CD4-positive, CD25-positive, alpha-beta regulatory T cell (primary cell): ENCODE measurements around the gene HTRA3. TPM values are rescaled to one million over a fixed set of nuclear protein-coding genes. Genes with fewer than 3 reads are reported as not detected.

Source experiments
- ATAC-seq, 2 donors: fragments of 150-1000 bp; cut with Tn5 transposase; one replicate each; pipeline ENCODE4 v1.10.0; 2021; ENCODE audit warnings: low read depth in 2 of 2, moderate number of reproducible peaks in 2 of 2, moderate library complexity in 1 of 2
- DNase-seq, 3 donors: peaks; one replicate each; pipeline versions ENCODE4 v3.0.0 to v3.0.0-alpha.2; 2012 to 2022; ENCODE audit warnings: mixed read lengths in 1 of 3
- H3K27ac ChIP-seq: one replicate; pipeline ENCODE4 v1.7.0; 2013; ENCODE audit warnings: mild to moderate bottlenecking, low read length; ENCODE audit not compliant: insufficient read depth, poor library complexity, severe bottlenecking
- H3K27me3 ChIP-seq: one replicate; pipeline ENCODE4 v1.7.0; 2013; ENCODE audit warnings: low read length; ENCODE audit not compliant: control insufficient read depth, insufficient read depth
- H3K36me3 ChIP-seq: one replicate; pipeline ENCODE4 v1.7.0; 2013; ENCODE audit warnings: mild to moderate bottlenecking, low read length, moderate library complexity; ENCODE audit not compliant: control insufficient read depth, insufficient read depth
- H3K4me1 ChIP-seq: 2 replicates; pipeline ENCODE4 v1.7.0; 2013; ENCODE audit warnings: mild to moderate bottlenecking, low read length; ENCODE audit not compliant: insufficient read depth, control insufficient read depth, poor library complexity, severe bottlenecking
- H3K4me3 ChIP-seq: one replicate; pipeline ENCODE4 v1.7.0; 2013; ENCODE audit warnings: low read depth, mild to moderate bottlenecking, low read length, moderate library complexity
- H3K9me3 ChIP-seq, 2 experiments: 1 replicate in 1 of 2; 2 replicates in 1 of 2; pipeline ENCODE4 v1.7.0; 2013; ENCODE audit warnings: low read length in 2 of 2, mild to moderate bottlenecking in 1 of 2, moderate library complexity in 1 of 2; ENCODE audit not compliant: control insufficient read depth in 2 of 2
- H3K27ac Mint-ChIP-seq, 3 donors: one replicate each; pipeline ENCODE4 v1.8.0; 2020 to 2022; ENCODE audit warnings: mild to moderate bottlenecking in 3 of 3, mixed read lengths in 3 of 3, moderate library complexity in 2 of 3
- H3K27me3 Mint-ChIP-seq: one replicate; pipeline ENCODE4 v1.8.0; 2022; ENCODE audit warnings: mild to moderate bottlenecking, mixed read lengths
- H3K36me3 Mint-ChIP-seq: one replicate; pipeline ENCODE4 v1.8.0; 2020; ENCODE audit warnings: mixed read lengths
- H3K4me1 Mint-ChIP-seq, 4 donors: one replicate each; pipeline ENCODE4 v1.8.0; 2020 to 2022; ENCODE audit warnings: mixed read lengths in 4 of 4, mild to moderate bottlenecking in 1 of 4
- H3K4me3 Mint-ChIP-seq, 4 donors: one replicate each; pipeline ENCODE4 v1.8.0; 2020 to 2022; ENCODE audit warnings: mild to moderate bottlenecking in 4 of 4, mixed read lengths in 4 of 4, moderate library complexity in 3 of 4
- H3K9me3 Mint-ChIP-seq, 7 donors: one replicate each; pipeline ENCODE4 v1.8.0; 2020 to 2022; ENCODE audit warnings: mixed read lengths in 7 of 7, mild to moderate bottlenecking in 3 of 7, moderate library complexity in 2 of 7
- polyA plus RNA-seq, 4 donors: library from polyadenylated mRNA; unstranded; fragments of 300-500 nt; fragmentation: Illumina TruSeq; gene quantifications; one replicate each; pipeline ENCODE4 v1.2.3, GENCODE V29; 2021
- total RNA-seq: library from RNA; stranded (reverse); gene quantifications from one replicate; pipeline ENCODE4 v1.2.3, GENCODE V29; 2022

Gene HTRA3
- total and polyA plus RNA-seq, 5 donors from 2014 or later, result not detected

DNA sequence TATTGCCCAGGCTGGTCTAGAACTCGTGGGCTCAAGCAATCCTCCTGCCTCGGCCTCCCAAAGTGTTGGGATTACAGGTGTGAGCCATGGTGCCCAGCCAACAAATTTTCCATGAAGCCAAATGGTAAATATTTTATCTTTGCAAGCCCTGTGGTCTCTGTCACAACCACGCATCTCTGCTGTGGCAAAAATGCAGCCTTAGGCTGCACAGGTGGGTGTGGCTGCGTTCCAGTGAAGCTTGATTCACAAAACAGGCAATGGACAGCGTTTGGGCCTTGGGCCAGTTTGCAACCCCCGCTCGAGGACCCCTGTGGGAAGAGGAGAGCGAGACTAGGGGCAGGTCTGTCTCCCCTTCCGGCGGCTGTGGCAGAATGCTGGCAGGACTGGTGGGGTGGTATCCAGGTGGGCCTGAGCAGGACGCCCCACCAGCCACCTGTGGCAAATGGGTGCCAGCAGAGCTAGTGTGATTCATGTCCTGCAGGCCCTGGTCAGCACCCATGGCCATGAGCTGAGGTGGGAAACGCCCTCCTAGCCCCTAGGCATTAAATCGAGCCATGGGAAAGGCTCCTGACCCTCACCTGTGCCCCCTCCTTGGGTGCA lies 19.7 kb downstream of the HTRA3 start:
- no peak overlapping the region for H3K4me3 Mint-ChIP-seq

DNA sequence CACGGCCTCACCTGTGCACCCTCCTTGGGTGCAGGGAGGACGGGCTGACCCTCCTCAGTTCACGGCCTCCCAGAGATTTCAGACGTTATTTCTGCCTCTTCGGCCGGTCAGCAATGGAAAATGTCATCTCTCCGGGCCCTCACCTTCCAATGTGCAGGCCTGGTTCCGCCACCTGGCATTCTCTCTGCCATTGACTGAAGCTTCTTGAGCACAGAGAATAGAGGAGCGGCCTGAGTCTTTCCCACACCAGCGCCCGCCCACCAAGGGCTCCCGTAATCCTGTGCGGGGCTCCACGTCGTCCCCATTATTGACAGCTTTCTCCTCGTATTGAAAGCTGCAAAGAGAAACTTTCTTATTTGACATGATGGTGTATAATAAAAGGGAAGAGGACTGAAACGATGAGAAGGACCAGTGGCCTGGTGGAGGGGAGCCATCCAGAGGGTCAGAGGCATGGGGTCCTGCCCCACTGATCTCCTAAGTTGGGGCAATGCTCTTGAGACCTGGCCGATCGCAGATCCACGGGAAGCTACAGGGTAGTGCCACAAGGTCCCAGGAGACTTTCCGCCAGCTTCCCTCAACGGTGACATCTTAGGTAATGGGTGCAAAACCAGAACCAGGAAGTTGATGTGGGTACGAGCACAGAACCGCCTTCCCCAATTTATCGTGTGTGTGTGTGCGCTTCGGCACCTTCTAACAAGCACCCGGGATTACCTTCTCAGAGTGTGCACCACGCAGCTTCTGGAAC lies 20.6 kb downstream of the HTRA3 start:
- no peak for DNase-seq
- no peak overlapping the region for H3K27ac Mint-ChIP-seq

More for the DNA sequence above, 19.7 kb downstream of the HTRA3 start:
- Histone ChIP-seq H3K4me3 (no peak overlapping the region), H3K36me3 (no peaks in the 10 kb centered on the region), H3K9me3 (no peaks in the 10 kb centered on the region), H3K27me3 (no peaks in the 10 kb centered on the region), H3K4me1 (no peaks in the 10 kb centered on the region), H3K27ac (no peak overlapping the region)
- Mint-ChIP-seq H3K36me3 (no peaks in the 10 kb centered on the region), H3K9me3 (no peaks in the 10 kb centered on the region), H3K4me1 (peaks cover 0 to 2% (median 0%) of the 10 kb centered on the region in 4 donors), H3K27ac (no peak overlapping the region), H3K27me3 (no peaks in the 10 kb centered on the region)
- ATAC-seq (no peak), DNase-seq (no peak)

DNA sequence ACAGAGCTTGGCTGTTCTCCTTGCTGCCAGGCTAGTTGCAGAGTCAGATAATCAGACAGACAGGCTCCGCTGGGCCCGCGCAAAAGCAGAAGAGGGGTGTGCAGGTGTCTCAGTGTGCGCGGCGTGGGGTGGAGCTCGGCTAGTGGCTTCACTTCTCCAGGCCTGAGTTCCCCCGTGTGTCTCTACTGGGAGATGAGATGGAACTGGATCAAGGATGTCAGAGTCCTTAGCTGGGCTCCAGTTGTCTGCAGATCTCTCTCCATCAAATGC lies 21.1 kb downstream of the HTRA3 start:
- no peaks in the 10 kb centered on the region for H3K36me3 Mint-ChIP-seq
- H3K27ac Mint-ChIP-seq, result no peak overlapping the region
- H3K9me3 Mint-ChIP-seq, result no peaks in the 10 kb centered on the region
- H3K27me3 Mint-ChIP-seq, result no peaks in the 10 kb centered on the region
- H3K4me1 ChIP-seq, result no peaks in the 10 kb centered on the region
- no peaks in the 10 kb centered on the region for H3K9me3 ChIP-seq
- H3K27ac ChIP-seq, result no peak overlapping the region
- no peaks in the 10 kb centered on the region for H3K27me3 ChIP-seq
- H3K4me3 ChIP-seq, result no peak overlapping the region
- no peaks in the 10 kb centered on the region for H3K4me1 Mint-ChIP-seq
- H3K36me3 ChIP-seq, result no peaks in the 10 kb centered on the region
- ATAC-seq, result no peak
- no peak for DNase-seq
- H3K4me3 Mint-ChIP-seq, result no peak overlapping the region

More for the DNA sequence above, 20.6 kb downstream of the HTRA3 start:
- no peak overlapping the region for H3K4me3 ChIP-seq
- H3K4me3 Mint-ChIP-seq, result peak overlapping the region in 1 of 4 donors; percentile 46
- H3K4me1 ChIP-seq, result no peaks in the 10 kb centered on the region
- no peak overlapping the region for H3K27ac ChIP-seq
- ATAC-seq, result no peak
- H3K36me3 ChIP-seq, result no peaks in the 10 kb centered on the region
- H3K27me3 ChIP-seq, result no peaks in the 10 kb centered on the region
- no peaks in the 10 kb centered on the region for H3K4me1 Mint-ChIP-seq
- H3K9me3 Mint-ChIP-seq, result no peaks in the 10 kb centered on the region
- no peaks in the 10 kb centered on the region for H3K9me3 ChIP-seq
- H3K27me3 Mint-ChIP-seq, result no peaks in the 10 kb centered on the region
- no peaks in the 10 kb centered on the region for H3K36me3 Mint-ChIP-seq

DNA sequence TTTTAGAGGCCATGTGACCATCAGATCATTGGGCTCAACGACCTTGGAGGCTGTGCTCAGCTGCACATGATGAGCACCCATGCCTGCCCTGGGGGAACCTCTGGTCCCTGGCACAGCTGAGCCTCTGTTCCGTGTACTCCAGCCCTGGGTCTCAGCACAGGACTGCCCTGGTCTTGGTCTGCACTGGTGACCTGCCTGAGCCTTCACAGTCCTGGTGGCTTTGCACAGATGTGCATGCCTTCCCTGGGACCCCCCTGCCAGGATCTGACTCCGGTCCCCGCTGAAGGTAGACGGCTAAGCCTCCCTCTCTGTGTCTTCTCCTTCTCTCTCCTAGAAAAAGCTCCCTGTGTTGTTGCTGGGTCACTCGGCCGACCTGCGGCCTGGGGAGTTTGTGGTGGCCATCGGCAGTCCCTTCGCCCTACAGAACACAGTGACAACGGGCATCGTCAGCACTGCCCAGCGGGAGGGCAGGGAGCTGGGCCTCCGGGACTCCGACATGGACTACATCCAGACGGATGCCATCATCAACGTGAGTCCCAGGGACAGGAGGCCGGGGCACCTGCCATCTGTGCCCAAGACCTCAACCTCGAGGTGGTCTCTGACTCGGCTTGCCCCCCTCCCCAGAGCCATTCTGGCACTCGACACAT lies 21.6 kb downstream of the HTRA3 start:
- H3K36me3 ChIP-seq, result no peaks in the 10 kb centered on the region
- H3K4me3 Mint-ChIP-seq, result no peak overlapping the region
- no peaks in the 10 kb centered on the region for H3K4me1 ChIP-seq
- H3K27ac Mint-ChIP-seq, result no peak overlapping the region
- no peak overlapping the region for H3K4me3 ChIP-seq
- no peaks in the 10 kb centered on the region for H3K9me3 ChIP-seq
- H3K27me3 Mint-ChIP-seq, result no peaks in the 10 kb centered on the region
- no peaks in the 10 kb centered on the region for H3K36me3 Mint-ChIP-seq
- H3K27me3 ChIP-seq, result no peaks in the 10 kb centered on the region
- H3K9me3 Mint-ChIP-seq, result no peaks in the 10 kb centered on the region
- H3K27ac ChIP-seq, result no peak overlapping the region
- DNase-seq (no peak), ATAC-seq (no peak)
- H3K4me1 Mint-ChIP-seq, result no peaks in the 10 kb centered on the region

DNA sequence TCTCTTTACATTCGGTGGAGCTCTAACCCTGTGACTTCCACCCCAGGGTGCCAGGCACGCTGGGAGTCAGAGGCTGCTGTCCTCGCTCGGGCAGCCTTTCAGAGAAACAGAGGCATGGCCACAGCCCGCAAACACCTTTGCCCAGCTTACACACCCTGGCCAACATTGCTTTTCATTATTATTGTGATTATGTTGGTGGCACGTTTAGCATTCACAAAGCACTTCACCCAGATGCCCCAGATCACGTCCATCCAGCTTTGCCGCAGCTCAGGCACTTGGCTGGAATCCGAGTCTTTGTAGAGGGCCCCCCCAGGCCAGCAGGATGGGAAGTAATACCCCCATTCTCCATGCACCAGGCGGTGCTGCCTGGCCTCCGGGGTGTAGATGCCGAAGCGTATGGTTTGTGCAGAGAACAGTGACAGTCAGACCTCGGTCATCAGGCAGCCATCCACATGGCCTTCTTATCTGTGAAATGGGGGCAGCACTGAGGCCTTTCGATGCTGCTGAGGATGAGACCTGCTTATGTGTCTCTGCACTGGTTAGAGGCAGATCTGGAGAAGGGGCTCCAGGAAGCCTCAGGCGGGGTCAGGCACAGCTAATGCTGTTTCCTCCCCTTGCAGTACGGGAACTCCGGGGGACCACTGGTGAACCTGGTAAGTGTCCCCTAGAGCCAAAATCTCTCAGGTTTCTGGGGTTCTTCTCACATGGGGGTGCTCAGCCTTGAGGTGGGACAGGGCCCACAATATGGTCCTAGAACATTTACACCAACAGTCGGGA lies 22.3 kb downstream of the HTRA3 start:
- DNase-seq (no peak), ATAC-seq (no peak)
- no peak overlapping the region for H3K27ac Mint-ChIP-seq
- Histone ChIP-seq H3K9me3 (no peaks in the 10 kb centered on the region), H3K27me3 (no peaks in the 10 kb centered on the region), H3K36me3 (no peaks in the 10 kb centered on the region), H3K4me1 (no peaks in the 10 kb centered on the region), H3K27ac (no peak overlapping the region), H3K4me3 (no peak overlapping the region)
- H3K27me3 Mint-ChIP-seq, result no peaks in the 10 kb centered on the region
- no peaks in the 10 kb centered on the region for H3K9me3 Mint-ChIP-seq
- H3K4me3 Mint-ChIP-seq, result no peak overlapping the region
- no peaks in the 10 kb centered on the region for H3K36me3 Mint-ChIP-seq
- H3K4me1 Mint-ChIP-seq, result no peaks in the 10 kb centered on the region

DNA sequence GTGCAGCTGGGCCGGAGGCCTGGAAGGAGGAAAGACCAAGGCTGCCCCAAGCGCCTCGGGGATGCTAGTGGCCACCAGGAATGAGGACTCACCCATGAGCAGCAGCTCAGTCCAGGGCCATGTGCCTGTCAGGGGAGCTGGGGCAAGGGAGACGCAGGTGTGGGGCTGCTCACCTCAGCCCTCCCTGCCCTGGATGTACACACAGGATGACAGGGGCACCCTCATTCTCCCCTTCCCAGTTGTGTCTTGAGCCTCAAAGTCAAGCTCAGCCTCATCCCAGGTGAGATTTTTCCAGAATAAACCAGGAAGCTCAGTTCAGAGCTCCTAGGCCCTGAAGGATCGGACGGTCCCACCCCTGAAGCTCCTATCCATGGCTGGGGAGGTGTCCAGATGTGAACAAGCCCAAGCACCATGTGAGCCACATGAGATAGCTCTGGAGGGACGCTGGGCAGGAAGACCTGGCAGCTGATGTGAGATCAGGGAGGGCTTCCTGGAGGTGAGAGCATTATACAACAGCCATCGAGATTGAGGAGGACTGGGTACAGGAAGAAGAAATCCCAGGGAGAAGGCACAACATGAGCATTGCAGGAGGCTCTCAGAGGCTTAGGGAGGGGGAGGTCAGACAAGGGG lies 23.0 kb downstream of the HTRA3 start:
- ATAC-seq, result no peak
- no peak for DNase-seq
- Mint-ChIP-seq H3K27me3 (no peaks in the 10 kb centered on the region), H3K4me3 (no peak overlapping the region), H3K9me3 (no peaks in the 10 kb centered on the region), H3K36me3 (no peaks in the 10 kb centered on the region), H3K4me1 (no peaks in the 10 kb centered on the region), H3K27ac (no peak overlapping the region)
- no peak overlapping the region for H3K27ac ChIP-seq
- no peaks in the 10 kb centered on the region for H3K27me3 ChIP-seq
- no peaks in the 10 kb centered on the region for H3K36me3 ChIP-seq
- no peaks in the 10 kb centered on the region for H3K4me1 ChIP-seq
- H3K4me3 ChIP-seq, result no peak overlapping the region
- no peaks in the 10 kb centered on the region for H3K9me3 ChIP-seq

DNA sequence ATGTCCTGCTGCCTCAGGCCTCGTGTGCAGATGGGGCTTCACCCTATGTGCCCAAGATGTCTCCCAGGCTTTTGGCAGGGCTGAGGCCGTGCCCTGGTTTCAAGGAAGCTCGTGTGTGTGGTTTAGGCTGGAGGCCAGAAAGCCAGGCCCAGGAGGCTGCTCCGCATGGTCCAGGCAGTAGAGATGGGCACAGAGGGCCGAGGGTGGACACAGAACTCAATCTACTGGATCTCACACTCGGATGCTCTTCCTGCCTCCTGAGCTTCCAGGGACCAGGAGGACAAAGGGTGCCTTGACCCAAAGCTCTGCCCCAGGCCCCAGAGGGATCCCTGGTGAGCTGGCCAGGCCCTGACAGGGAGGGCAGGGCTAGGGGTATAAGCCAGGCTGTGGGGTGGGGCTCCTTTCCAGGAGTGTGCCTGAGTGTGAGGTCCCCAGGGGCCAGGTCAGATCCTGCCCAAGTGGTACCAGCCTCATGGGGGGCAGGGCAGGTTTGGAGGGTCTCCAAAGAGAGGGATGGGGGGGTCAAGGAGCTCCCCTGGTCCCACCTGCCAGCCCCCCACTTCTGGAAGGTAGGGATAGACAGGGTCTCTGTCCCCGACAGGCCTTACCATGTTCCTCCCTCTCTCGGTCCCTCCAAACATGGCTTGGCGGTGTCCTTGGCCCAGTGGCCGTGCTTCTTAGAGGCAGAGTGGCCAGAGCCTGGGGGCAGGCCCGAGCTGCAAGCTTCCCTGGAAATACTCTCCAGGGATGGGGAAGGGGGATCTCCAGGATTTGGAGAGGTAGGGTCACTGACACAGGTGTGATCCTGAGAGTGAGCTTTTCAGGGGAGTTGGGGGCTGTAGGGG lies 23.8 kb downstream of the HTRA3 start:
- DNase-seq (no peak), ATAC-seq (no peak)
- no peaks in the 10 kb centered on the region for H3K4me1 Mint-ChIP-seq
- no peak overlapping the region for H3K27ac Mint-ChIP-seq
- no peak overlapping the region for H3K4me3 Mint-ChIP-seq
- H3K27me3 Mint-ChIP-seq, result no peaks in the 10 kb centered on the region
- Histone ChIP-seq H3K4me3 (no peak overlapping the region), H3K36me3 (no peaks in the 10 kb centered on the region), H3K27me3 (no peaks in the 10 kb centered on the region), H3K9me3 (no peaks in the 10 kb centered on the region), H3K4me1 (no peaks in the 10 kb centered on the region), H3K27ac (no peak overlapping the region)
- no peaks in the 10 kb centered on the region for H3K36me3 Mint-ChIP-seq
- no peaks in the 10 kb centered on the region for H3K9me3 Mint-ChIP-seq
